CD4-positive, alpha-beta T cell treated with Interleukin-4 for 1 hour (primary cell): ENCODE results near the gene ST8SIA4.
"Not testable (repeated sequence)": the region's sequence is repeated elsewhere in the genome, so short reads cannot be mapped to it uniquely, and the experiment has no call there.

Experiments
- DNase-seq, 2 donors: peaks; one replicate each; pipeline ENCODE4 v3.0.0-alpha.2; 2020 to 2022

Gene ST8SIA4

GRCh38 chr5:100828071-100828897 is 74.8 kb downstream of the ST8SIA4 start:
- DNase-seq, result peak in 1 of 2 donors; percentile 19

GRCh38 chr5:100827481-100827889 is 75.6 kb downstream of the ST8SIA4 start:
- peak in 1 of 2 donors; percentile 12 for DNase-seq

- DNase-seq, result no peak
Observed at GRCh38 chr5:100826133-100826532, 76.9 kb downstream of the ST8SIA4 start.

- no peak for DNase-seq
Observed at GRCh38 chr5:100824635-100825034, 78.4 kb downstream of the ST8SIA4 start.

- DNase-seq, result no peak
Observed at GRCh38 chr5:100823812-100824211, 79.3 kb downstream of the ST8SIA4 start.

GRCh38 chr5:100821751-100822150 is 81.3 kb downstream of the ST8SIA4 start:
- DNase-seq, result no peak

- DNase-seq, result no peak
Observed at GRCh38 chr5:100818340-100818739, 84.7 kb downstream of the ST8SIA4 start.

- DNase-seq, result no peak
Observed at GRCh38 chr5:100803397-100803796, 99.7 kb downstream of the ST8SIA4 start.

GRCh38 chr5:100802208-100802607 is 100.9 kb downstream of the ST8SIA4 start:
- no peak for DNase-seq

- DNase-seq, result no peak
Observed at GRCh38 chr5:100800562-100800961, 102.5 kb downstream of the ST8SIA4 start.

- no peak for DNase-seq
Observed at GRCh38 chr5:100799166-100799565, 103.9 kb downstream of the ST8SIA4 start.

- no peak for DNase-seq
Observed at GRCh38 chr5:100797861-100798260, 105.2 kb downstream of the ST8SIA4 start.

- no peak for DNase-seq
Observed at GRCh38 chr5:100796851-100797250, 106.2 kb downstream of the ST8SIA4 start.

GRCh38 chr5:100794844-100795243 is 108.2 kb downstream of the ST8SIA4 start:
- DNase-seq, result no peak

- DNase-seq, result no peak
Observed at GRCh38 chr5:100794218-100794617, 108.9 kb downstream of the ST8SIA4 start.

- DNase-seq, result no peak
Observed at GRCh38 chr5:100792781-100793180, 110.3 kb downstream of the ST8SIA4 start.

- no peak for DNase-seq
Observed at GRCh38 chr5:100791391-100791790, 111.7 kb downstream of the ST8SIA4 start.

GRCh38 chr5:100790951-100791350 is 112.1 kb downstream of the ST8SIA4 start:
- DNase-seq, result no peak

GRCh38 chr5:100790170-100790665 is 112.9 kb downstream of the ST8SIA4 start:
- no peak for DNase-seq

- DNase-seq, result no peak
Observed at GRCh38 chr5:100789694-100790093, 113.4 kb downstream of the ST8SIA4 start.

GRCh38 chr5:100788417-100788816 is 114.7 kb downstream of the ST8SIA4 start:
- DNase-seq, result no peak

GRCh38 chr5:100787648-100788047 is 115.4 kb downstream of the ST8SIA4 start:
- no peak for DNase-seq

GRCh38 chr5:100785536-100785935 is 117.5 kb downstream of the ST8SIA4 start:
- DNase-seq, result not testable (repeated sequence)

- DNase-seq, result peak in 1 of 2 donors; percentile 53
Observed at GRCh38 chr5:100780376-100780870, 122.7 kb downstream of the ST8SIA4 start.
